RPMI7951 (cell line): ENCODE measurements around the gene SAP30BP. TPM values are rescaled to one million over a fixed set of nuclear protein-coding genes. Genes with fewer than 3 reads are reported as not detected.
A peak's percentile ranks its signal among the peaks of the same experiment; 100 is the strongest.

Source experiments
- DNase-seq: peaks from one replicate; pipeline ENCODE4 v3.0.0-alpha.2; 2012; ENCODE audit warnings: low read depth
- total RNA-seq: library from RNA; depleted of rRNA; stranded (reverse); fragments of >200 nt; shearing (Covaris generic); gene quantifications from 2 replicates; pipeline ENCODE4 v1.2.3, GENCODE V29; 2014; rRNA removed

The SAP30BP gene
- total RNA-seq, result 68.9 and 81.3 TPM in 2 replicates

- DNase-seq, result peak; percentile 96
Measured at GRCh38 chr17:75666959-75667790, at the start of gene SAP30BP, which contains the start of gene RECQL5. Gene SAP30BP (plus strand): TSS chr17:75667338. CDS start chr17:75667373, 35 bp downstream. Gene RECQL5 (minus strand): TSS chr17:75667154. CDS start chr17:75666557, 597 bp downstream.

- no peak for DNase-seq
Measured at GRCh38 chr17:75617675-75618074, 49.5 kb upstream of the SAP30BP start.

DNA sequence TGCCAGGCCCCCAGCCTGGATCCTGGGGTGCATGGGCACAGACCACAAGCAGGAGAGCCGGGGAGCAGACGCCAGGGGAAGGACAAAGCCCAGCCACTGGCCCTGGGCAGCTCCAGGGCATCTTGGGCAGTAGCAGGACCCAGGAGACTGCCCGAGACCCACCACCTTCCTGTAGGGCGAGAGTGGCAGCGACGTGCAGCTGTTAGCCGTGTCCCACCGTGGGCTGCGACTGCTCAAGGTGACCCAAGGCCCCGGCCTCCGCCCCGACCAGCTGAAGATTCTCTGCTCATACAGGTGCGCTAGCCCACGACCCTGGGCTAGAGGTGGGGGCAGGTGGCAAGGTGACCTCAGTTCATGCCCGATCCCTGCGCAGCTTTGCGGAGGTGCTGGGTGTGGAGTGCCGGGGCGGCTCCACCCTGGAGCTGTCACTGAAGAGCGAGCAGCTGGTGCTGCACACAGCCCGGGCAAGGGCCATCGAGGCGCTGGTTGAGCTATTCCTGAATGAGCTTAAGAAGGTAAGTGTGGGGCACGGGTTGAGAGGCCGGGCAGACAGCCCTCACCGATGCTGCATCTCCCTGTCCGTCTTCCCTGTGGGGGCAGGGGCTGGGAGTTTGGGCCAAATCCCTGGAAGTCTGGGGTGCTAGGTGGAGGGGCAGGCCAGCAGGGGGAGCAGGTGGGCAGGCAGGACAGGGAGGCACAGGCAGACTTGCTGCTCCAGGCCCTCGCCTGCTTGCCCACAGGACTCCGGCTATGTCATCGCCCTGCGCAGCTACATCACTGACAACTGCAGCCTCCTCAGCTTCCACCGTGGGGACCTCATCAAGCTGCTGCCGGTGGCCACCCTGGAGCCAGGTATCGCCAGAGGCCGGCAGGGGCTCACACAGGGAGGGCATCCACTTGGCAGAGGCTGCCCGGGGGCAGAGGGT, 47.4 kb upstream of the SAP30BP start:
- DNase-seq, result peak; percentile 31

GRCh38 chr17:75621489-75621888, 45.6 kb upstream of the SAP30BP start:
- DNase-seq, result no peak

DNA sequence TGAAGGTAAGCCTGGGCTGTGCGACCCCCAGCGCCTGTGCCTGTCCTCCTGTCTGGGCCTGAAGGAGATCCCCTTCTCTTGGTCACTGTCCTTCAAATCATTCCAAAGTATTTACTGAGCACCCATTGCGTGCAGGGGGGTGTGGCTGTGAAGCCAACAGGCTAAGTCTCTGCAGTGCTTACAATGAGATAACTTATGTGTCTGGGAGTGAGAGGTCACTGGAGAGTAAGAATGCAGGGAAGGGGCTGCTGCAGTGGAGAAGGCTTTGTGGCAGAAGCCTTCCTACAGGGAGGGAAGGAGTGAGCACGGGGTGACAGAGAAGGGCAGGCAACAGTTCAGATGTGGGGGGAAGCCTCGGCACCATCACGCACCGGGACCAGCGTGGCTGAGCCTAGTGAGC, 45.1 kb upstream of the SAP30BP start:
- DNase-seq, result no peak

GRCh38 chr17:75622771-75623273, 44.3 kb upstream of the SAP30BP start:
- no peak for DNase-seq

DNA sequence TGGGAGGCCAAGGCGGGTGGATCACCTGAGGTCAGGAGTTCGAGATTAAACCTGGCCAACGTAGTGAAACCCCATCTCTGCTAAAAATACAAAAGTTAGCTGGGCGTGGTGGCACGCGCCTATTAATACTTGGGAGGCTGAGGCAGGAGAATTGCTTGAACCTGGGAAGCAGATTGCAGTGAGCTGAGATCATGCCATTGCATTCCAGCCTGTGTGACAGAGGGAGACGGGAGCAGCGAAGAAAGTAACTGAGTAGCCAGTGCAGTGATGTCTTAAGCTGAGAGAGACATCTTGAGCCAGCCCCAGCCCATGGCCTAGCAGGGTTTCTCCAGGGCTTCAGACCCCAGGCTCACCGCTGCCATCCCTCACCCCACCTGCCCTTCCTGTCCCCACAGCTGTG, 43.8 kb upstream of the SAP30BP start:
- DNase-seq, result no peak

DNA sequence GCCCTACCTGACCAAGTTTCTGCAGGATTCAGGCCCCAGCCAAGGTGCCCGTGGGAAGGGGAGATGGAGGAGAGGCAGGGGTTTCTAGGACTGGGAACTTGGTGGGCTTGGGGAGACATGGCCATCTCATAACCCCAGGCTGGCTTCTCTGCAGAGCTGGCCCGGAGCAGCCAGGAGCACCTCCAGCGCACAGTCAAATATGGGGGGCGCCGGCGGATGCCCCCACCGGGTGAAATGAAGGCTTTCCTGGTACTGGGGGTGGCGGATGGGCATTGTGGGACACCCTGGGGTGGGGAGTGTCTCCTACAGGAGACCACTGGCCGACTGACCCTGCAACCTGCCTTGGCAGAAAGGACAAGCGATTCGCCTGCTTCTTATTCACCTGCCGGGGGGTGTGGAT, 43.1 kb upstream of the SAP30BP start:
- DNase-seq, result no peak

DNA sequence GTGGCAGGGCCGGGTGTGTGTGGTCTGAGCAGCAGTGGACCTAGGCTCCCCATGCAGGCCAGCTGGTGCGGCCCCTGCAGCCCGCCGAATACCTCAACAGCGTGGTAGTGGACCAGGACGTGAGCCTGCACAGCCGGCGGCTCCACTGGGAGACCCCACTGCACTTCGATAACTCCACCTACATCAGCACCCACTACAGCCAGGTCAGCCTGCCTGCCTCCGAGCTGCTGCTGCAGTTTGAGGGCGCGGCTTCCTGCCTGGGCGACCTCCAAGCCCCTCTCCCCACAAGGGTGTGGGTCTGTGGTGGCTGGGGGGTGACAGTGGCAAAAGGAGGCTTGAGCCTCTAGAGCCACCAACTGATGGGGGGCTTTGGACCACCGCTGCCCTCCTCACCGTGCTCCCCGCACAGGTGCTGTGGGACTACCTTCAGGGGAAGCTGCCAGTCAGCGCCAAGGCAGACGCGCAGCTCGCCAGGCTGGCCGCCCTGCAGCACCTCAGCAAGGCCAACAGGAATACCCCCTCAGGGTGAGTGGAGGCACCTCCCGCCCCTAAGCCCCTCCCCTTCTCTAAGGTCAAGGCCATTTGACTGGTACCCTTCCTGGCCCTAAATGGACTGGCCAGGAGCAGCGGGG, 42.3 kb upstream of the SAP30BP start:
- no peak for DNase-seq

- no peak for DNase-seq
Measured at GRCh38 chr17:75625813-75626486, 41.2 kb upstream of the SAP30BP start.

- no peak for DNase-seq
Measured at GRCh38 chr17:75626496-75627038, 40.6 kb upstream of the SAP30BP start.

DNA sequence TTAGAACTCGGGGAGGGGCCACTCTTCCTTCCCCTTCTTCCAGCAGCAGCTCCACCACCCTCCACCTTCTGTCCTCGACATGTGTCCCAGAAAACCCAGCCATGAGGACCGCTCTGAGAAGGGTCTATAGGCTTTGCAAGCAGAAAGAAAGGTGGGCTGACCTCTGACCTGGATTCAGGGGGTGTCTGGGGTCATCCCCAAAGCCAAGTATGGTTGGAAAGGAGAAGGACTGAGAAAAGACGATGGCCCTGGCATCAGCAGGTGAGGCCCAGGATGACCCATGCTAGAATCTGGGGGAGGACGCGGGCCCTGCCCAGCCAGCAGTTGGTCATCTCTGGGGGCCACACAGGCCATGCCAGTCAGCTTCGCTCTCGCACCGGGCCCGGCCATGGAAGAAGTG, 40.0 kb upstream of the SAP30BP start:
- DNase-seq, result no peak

- no peak for DNase-seq
Measured at GRCh38 chr17:75628425-75628824, 38.7 kb upstream of the SAP30BP start.

- no peak for DNase-seq
Measured at GRCh38 chr17:75629157-75629556, 38.0 kb upstream of the SAP30BP start.

- no peak for DNase-seq
Measured at GRCh38 chr17:75630071-75630917, 36.8 kb upstream of the SAP30BP start.

GRCh38 chr17:75631353-75631752, 35.8 kb upstream of the SAP30BP start:
- no peak for DNase-seq

DNA sequence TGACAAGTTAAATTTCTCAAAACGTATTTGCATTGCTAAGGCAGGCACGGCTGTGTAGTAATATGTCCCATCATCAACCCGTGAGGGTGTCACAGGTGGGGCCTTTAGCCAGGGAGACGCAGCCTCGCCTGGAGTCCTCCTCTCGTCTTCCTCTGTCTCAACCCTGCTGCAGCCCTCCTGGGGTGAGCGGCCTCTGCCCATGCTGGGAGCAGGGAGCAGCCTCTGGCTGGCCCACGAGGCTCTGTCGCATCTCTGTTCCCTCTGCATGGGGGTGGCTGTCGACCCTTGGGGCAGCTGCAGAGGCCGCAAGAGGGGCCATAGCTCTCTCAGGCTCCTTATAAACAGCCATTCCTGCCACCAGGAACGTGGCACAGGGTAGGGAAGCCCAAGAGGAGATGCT, 34.7 kb upstream of the SAP30BP start:
- DNase-seq, result no peak

GRCh38 chr17:75632863-75633485, 34.2 kb upstream of the SAP30BP start, which contains the start of gene SMIM5:
Gene SMIM5 (plus strand): TSS chr17:75633434. CDS start chr17:75640202, 6,768 bp downstream.
- DNase-seq, result peak; percentile 78
